Thyroid gland (tissue), 4 donors: Measurements from ENCODE around the gene PREPL.

Source experiments
- CTCF ChIP-seq, 6 experiments: fragments of 200-600 bp in 3 of 6; fragments of 450-650 bp in 3 of 6; sonication (generic) in 3 of 6; IDR thresholded peaks; one replicate each; pipeline ENCODE4 v1.5.1; 2016 to 2019; ENCODE audit warnings: antibody characterized with exemption in 6 of 6, mild to moderate bottlenecking in 2 of 6, inconsistent platforms in 1 of 6, moderate library complexity in 1 of 6
- POLR2A ChIP-seq, 2 donors: fragments of 450-650 bp; IDR thresholded peaks; one replicate each; pipeline ENCODE4 v1.6.1; 2017; ENCODE audit warnings: antibody characterized with exemption in 2 of 2, mild to moderate bottlenecking in 2 of 2, moderate library complexity in 1 of 2

GRCh38 chr2:44330801-44331200, 30.5 kb downstream of the PREPL start:
- no peak for TF ChIP-seq CTCF (IDR thresholded peaks at IDR 0.05)
- no peak for TF ChIP-seq POLR2A (IDR thresholded peaks at IDR 0.05)
